Body of pancreas (tissue), 4 donors: ENCODE measurements around the gene ITGB6.

Experiments used
- CTCF ChIP-seq, 7 experiments: fragments of 450-650 bp in 4 of 7; fragments of 200-600 bp in 3 of 7; sonication (generic) in 3 of 7; IDR thresholded peaks; one replicate each; pipeline ENCODE4 v1.5.1; 2016 to 2019; ENCODE audit warnings: antibody characterized with exemption in 7 of 7
- POLR2A ChIP-seq, 3 donors: fragments of 450-650 bp; IDR thresholded peaks; one replicate each; pipeline ENCODE4 v1.6.1; 2016; ENCODE audit warnings: antibody characterized with exemption in 3 of 3, mild to moderate bottlenecking in 2 of 3

- no peak for TF ChIP-seq POLR2A (IDR thresholded peaks at IDR 0.05)
- TF ChIP-seq CTCF (IDR thresholded peaks at IDR 0.05) = no peak
Observed at GRCh38 chr2:160227293-160227915, 27.3 kb upstream of the ITGB6 start.
